ENCODE results near the gene ZNF197. TPM values are rescaled to one million over a fixed set of nuclear protein-coding genes. Genes with fewer than 3 reads are reported as not detected.

The ZNF197 gene
- total and polyA plus RNA-seq, 2 experiments from 2014 or later: 5.6 to 18.9 TPM

DNA sequence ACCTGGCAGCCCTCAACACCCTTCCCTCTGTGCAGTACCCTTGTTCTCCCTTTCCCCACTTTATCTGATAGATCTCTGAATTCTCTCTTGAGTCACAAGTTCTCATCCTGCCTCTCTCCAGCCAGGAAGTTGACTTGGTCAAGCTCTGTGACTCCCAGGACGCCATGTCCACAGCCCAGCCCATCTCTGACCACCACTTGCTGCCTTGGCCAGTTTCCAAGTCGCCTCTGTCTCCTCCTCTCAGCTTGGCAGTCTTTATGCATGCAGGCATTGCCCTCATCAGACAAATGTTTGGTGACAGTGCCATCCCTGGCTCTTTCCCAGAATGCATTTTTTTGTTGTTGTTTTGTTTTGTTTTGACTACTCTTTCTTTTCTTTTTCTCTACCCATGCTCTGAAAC, 49.4 kb downstream of the ZNF197 start:
- Histone ChIP-seq H3K36me3 (ENCODE audit: insufficient read depth) (no peaks in the 10 kb centered on the region), H3K4me3 (no peak overlapping the region), H4K20me1 (replicated peaks; ENCODE audit: insufficient read depth) (no peaks in the 10 kb centered on the region), H2AFZ (no peak overlapping the region), H3K27me3 (ENCODE audit: insufficient read depth) (no peaks in the 10 kb centered on the region), H3F3A (replicated peaks; ENCODE audit: low read depth) (no peaks in the 10 kb centered on the region), H3K4me2 (no peak overlapping the region), H3K79me2 (replicated peaks; ENCODE audit: insufficient read depth) (no peaks in the 10 kb centered on the region), H3K27ac (ENCODE audit: low read depth) (no peak overlapping the region), H3K9me2 (ENCODE audit: insufficient read depth) (no peaks in the 10 kb centered on the region), H3K4me1 (ENCODE audit: insufficient read depth) (no peaks in the 10 kb centered on the region)
- H3K27ac Mint-ChIP-seq: no peak overlapping the region
- H3K9me3 Mint-ChIP-seq: peaks cover 24% of the 10 kb centered on the region
- no peak overlapping the region for H3K4me3 Mint-ChIP-seq
- no peaks in the 10 kb centered on the region; the same call in 2 of the 3 replicates for H3K4me1 Mint-ChIP-seq
- peaks cover 13% of the 10 kb centered on the region; the same call in 2 of the 3 replicates for H3K36me3 Mint-ChIP-seq (ENCODE audit: low read depth)
- peaks cover 7% of the 10 kb centered on the region for H3K27me3 Mint-ChIP-seq (ENCODE audit: insufficient read depth, low read depth, poor library complexity)
- ATAC-seq (no peak), DNase-seq (ENCODE audit: low spot score) (no peak)
- TF ChIP-seq, protein P1, sequence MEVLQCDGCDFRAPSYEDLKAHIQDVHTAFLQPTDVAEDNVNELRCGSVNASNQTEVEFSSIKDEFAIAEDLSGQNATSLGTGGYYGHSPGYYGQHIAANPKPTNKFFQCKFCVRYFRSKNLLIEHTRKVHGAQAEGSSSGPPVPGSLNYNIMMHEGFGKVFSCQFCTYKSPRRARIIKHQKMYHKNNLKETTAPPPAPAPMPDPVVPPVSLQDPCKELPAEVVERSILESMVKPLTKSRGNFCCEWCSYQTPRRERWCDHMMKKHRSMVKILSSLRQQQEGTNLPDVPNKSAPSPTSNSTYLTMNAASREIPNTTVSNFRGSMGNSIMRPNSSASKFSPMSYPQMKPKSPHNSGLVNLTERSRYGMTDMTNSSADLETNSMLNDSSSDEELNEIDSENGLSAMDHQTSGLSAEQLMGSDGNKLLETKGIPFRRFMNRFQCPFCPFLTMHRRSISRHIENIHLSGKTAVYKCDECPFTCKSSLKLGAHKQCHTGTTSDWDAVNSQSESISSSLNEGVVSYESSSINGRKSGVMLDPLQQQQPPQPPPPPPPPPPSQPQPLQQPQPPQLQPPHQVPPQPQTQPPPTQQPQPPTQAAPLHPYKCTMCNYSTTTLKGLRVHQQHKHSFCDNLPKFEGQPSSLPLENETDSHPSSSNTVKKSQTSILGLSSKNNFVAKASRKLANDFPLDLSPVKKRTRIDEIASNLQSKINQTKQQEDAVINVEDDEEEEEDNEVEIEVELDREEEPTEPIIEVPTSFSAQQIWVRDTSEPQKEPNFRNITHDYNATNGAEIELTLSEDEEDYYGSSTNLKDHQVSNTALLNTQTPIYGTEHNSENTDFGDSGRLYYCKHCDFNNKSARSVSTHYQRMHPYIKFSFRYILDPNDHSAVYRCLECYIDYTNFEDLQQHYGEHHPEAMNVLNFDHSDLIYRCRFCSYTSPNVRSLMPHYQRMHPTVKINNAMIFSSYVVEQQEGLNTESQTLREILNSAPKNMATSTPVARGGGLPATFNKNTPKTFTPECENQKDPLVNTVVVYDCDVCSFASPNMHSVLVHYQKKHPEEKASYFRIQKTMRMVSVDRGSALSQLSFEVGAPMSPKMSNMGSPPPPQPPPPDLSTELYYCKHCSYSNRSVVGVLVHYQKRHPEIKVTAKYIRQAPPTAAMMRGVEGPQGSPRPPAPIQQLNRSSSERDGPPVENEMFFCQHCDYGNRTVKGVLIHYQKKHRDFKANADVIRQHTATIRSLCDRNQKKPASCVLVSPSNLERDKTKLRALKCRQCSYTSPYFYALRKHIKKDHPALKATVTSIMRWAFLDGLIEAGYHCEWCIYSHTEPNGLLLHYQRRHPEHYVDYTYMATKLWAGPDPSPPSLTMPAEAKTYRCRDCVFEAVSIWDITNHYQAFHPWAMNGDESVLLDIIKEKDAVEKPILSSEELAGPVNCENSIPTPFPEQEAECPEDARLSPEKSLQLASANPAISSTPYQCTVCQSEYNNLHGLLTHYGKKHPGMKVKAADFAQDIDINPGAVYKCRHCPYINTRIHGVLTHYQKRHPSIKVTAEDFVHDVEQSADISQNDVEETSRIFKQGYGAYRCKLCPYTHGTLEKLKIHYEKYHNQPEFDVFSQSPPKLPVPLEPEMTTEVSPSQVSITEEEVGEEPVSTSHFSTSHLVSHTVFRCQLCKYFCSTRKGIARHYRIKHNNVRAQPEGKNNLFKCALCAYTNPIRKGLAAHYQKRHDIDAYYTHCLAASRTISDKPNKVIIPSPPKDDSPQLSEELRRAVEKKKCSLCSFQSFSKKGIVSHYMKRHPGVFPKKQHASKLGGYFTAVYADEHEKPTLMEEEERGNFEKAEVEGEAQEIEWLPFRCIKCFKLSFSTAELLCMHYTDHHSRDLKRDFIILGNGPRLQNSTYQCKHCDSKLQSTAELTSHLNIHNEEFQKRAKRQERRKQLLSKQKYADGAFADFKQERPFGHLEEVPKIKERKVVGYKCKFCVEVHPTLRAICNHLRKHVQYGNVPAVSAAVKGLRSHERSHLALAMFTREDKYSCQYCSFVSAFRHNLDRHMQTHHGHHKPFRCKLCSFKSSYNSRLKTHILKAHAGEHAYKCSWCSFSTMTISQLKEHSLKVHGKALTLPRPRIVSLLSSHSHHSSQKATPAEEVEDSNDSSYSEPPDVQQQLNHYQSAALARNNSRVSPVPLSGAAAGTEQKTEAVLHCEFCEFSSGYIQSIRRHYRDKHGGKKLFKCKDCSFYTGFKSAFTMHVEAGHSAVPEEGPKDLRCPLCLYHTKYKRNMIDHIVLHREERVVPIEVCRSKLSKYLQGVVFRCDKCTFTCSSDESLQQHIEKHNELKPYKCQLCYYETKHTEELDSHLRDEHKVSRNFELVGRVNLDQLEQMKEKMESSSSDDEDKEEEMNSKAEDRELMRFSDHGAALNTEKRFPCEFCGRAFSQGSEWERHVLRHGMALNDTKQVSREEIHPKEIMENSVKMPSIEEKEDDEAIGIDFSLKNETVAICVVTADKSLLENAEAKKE (CRISPR knock-in tag; IDR thresholded peaks at IDR 0.05): no peak
- TF ChIP-seq EZH2 (IDR thresholded peaks at IDR 0.05; ENCODE audit: low read depth, unreplicated experiment): no peak

DNA sequence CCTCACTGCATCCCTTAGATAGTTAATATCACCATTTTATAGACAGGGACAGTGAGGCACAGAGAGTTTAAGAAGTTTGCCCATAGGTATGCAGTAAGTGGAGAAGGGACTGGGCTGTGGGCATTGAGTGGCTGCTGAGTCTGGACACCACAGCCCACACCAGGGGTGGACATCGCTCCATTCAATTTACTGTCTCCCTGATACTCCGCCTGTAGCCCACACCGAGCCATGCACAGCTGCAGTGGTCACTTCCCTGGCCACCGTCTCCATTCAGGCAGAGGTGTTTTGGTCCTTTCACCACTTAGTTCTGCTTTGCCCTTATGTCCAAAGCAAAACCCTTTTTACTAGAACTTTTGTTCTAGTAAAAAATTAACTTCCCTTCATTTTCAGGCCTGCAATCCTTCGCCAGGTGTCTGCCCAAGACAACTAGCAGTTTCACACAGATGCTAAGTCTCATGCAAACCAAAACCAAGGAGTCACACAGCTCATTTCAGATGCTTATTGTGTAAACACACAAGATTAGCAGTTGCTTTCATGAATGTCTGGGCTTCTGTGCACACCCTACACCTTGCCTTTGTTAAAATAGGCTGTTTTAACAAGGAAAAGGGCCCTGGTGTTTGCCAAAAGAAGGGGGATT, 53.8 kb downstream of the ZNF197 start:
- Histone ChIP-seq H3K4me1 (ENCODE audit: insufficient read depth) (no peaks in the 10 kb centered on the region), H4K20me1 (replicated peaks; ENCODE audit: insufficient read depth) (no peaks in the 10 kb centered on the region)
- H3K4me1 Mint-ChIP-seq: no peaks in the 10 kb centered on the region; the same call in 2 of the 3 replicates
- no peak for TF ChIP-seq POLR2AphosphoS5 (IDR thresholded peaks at IDR 0.05; ENCODE audit: low read depth)
- no peak for TF ChIP-seq JUNB (IDR thresholded peaks at IDR 0.05; ENCODE audit: unreplicated experiment)
- TF ChIP-seq, protein P2, sequence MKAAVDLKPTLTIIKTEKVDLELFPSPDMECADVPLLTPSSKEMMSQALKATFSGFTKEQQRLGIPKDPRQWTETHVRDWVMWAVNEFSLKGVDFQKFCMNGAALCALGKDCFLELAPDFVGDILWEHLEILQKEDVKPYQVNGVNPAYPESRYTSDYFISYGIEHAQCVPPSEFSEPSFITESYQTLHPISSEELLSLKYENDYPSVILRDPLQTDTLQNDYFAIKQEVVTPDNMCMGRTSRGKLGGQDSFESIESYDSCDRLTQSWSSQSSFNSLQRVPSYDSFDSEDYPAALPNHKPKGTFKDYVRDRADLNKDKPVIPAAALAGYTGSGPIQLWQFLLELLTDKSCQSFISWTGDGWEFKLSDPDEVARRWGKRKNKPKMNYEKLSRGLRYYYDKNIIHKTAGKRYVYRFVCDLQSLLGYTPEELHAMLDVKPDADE (IDR thresholded peaks at IDR 0.05): no peak

More for the DNA sequence above, 53.8 kb downstream of the ZNF197 start:
- Histone ChIP-seq H3K79me2 (replicated peaks; ENCODE audit: insufficient read depth) (no peaks in the 10 kb centered on the region), H3K36me3 (ENCODE audit: insufficient read depth) (no peaks in the 10 kb centered on the region), H2AFZ (no peak overlapping the region), H3K4me3 (no peak overlapping the region), H3F3A (replicated peaks; ENCODE audit: low read depth) (no peaks in the 10 kb centered on the region), H3K27me3 (ENCODE audit: insufficient read depth) (no peaks in the 10 kb centered on the region), H3K4me2 (no peak overlapping the region), H3K27ac (ENCODE audit: low read depth) (no peak overlapping the region), H3K9me2 (ENCODE audit: insufficient read depth) (no peaks in the 10 kb centered on the region)
- Mint-ChIP-seq H3K36me3 (ENCODE audit: low read depth) (peaks cover 38% of the 10 kb centered on the region), H3K27ac (no peak overlapping the region), H3K27me3 (ENCODE audit: insufficient read depth, low read depth, poor library complexity) (peaks cover 2% of the 10 kb centered on the region), H3K9me3 (peaks cover 38% of the 10 kb centered on the region), H3K4me3 (no peak overlapping the region)
- DNase-seq (ENCODE audit: low spot score): no peak
- ATAC-seq: no peak

All from GM23338 (cell line).